Measurements from ENCODE around the gene SSC5D. TPM values are rescaled to one million over a fixed set of nuclear protein-coding genes. Genes with fewer than 3 reads are reported as not detected.

The SSC5D gene
- total RNA-seq, 1 donor from 2014 or later: 1.3 TPM

- Mint-ChIP-seq H3K4me3 (no peak overlapping the region), H3K27me3 (ENCODE audit: low read depth) (peaks cover 7% of the 10 kb centered on the region), H3K9me3 (no peaks in the 10 kb centered on the region), H3K4me1 (peaks cover 19% of the 10 kb centered on the region), H3K36me3 (ENCODE audit: low read depth) (no peaks in the 10 kb centered on the region), H3K27ac (ENCODE audit: unreplicated experiment) (no peak overlapping the region)
- DNase-seq (ENCODE audit: low read depth, low spot score): no peak
- no peak for TF ChIP-seq CTCF (conservative IDR thresholded peaks at IDR 0.05)
These were observed 1.7 kb downstream of the SSC5D start for GRCh38 chr19:55489711-55490477.

GRCh38 chr19:55490478-55491432 lies 2.5 kb downstream of the SSC5D start:
- no peak overlapping the region for H3K4me3 Mint-ChIP-seq
- DNase-seq (ENCODE audit: low read depth, low spot score): no peak
- no peak overlapping the region for H3K27ac Mint-ChIP-seq (ENCODE audit: unreplicated experiment)
- peaks cover 19% of the 10 kb centered on the region for H3K4me1 Mint-ChIP-seq
- no peak for TF ChIP-seq CTCF (conservative IDR thresholded peaks at IDR 0.05)
- peaks cover 7% of the 10 kb centered on the region for H3K27me3 Mint-ChIP-seq (ENCODE audit: low read depth)
- no peaks in the 10 kb centered on the region for H3K36me3 Mint-ChIP-seq (ENCODE audit: low read depth)
- no peaks in the 10 kb centered on the region for H3K9me3 Mint-ChIP-seq

- no peak for DNase-seq (ENCODE audit: low read depth, low spot score)
- H3K9me3 Mint-ChIP-seq: no peaks in the 10 kb centered on the region
- TF ChIP-seq CTCF (conservative IDR thresholded peaks at IDR 0.05): no peak
- no peak overlapping the region for H3K27ac Mint-ChIP-seq (ENCODE audit: unreplicated experiment)
- H3K4me3 Mint-ChIP-seq: peak overlapping the region; percentile 39
- H3K4me1 Mint-ChIP-seq: peaks cover 14% of the 10 kb centered on the region
- peaks cover 4% of the 10 kb centered on the region for H3K27me3 Mint-ChIP-seq (ENCODE audit: low read depth)
- no peaks in the 10 kb centered on the region for H3K36me3 Mint-ChIP-seq (ENCODE audit: low read depth)
These were observed 3.5 kb downstream of the SSC5D start for GRCh38 chr19:55491546-55492360.

- Mint-ChIP-seq H3K4me3 (peak overlapping the region; percentile 39), H3K27me3 (ENCODE audit: low read depth) (peaks cover 4% of the 10 kb centered on the region), H3K9me3 (no peaks in the 10 kb centered on the region), H3K27ac (ENCODE audit: unreplicated experiment) (no peak overlapping the region), H3K4me1 (peaks cover 7% of the 10 kb centered on the region), H3K36me3 (ENCODE audit: low read depth) (no peaks in the 10 kb centered on the region)
- DNase-seq (ENCODE audit: low read depth, low spot score): no peak
- TF ChIP-seq CTCF (conservative IDR thresholded peaks at IDR 0.05): no peak
These were observed 4.2 kb downstream of the SSC5D start for GRCh38 chr19:55492362-55492944.
